ENCODE measurements around the gene C12orf57. TPM values are rescaled to one million over a fixed set of nuclear protein-coding genes. Genes with fewer than 3 reads are reported as not detected.

Gene C12orf57
- polyA plus RNA-seq, 1 donor (not counting 4 experiments of a cell fraction or from before 2014, with no cell fraction given) = 137 TPM

- Histone ChIP-seq H3K36me3 (ENCODE audit: control insufficient read depth in 2 of 2, extremely low read depth in 1 of 2, insufficient read depth in 2 of 2, low read length in 2 of 2) (peaks cover 10 to 21% of the 10 kb centered on the region in 2 experiments), H3K79me2 (ENCODE audit: control insufficient read depth, insufficient read depth, low read length) (peaks cover 6% of the 10 kb centered on the region), H4K20me1 (ENCODE audit: control insufficient read depth, extremely low read depth, insufficient read depth, low read length) (no peaks in the 10 kb centered on the region), H3K9ac (ENCODE audit: control insufficient read depth, extremely low read depth, insufficient read depth, low read length) (no peak overlapping the region), H3K27me3 (ENCODE audit: control insufficient read depth, extremely low read depth, insufficient read depth, low read length) (no peaks in the 10 kb centered on the region), H3K9me1 (ENCODE audit: control insufficient read depth, extremely low read depth, insufficient read depth, low read length) (no peaks in the 10 kb centered on the region), H3K4me1 (ENCODE audit: control insufficient read depth, extremely low read depth, insufficient read depth, low read length) (peaks cover 31% of the 10 kb centered on the region), H3K4me2 (ENCODE audit: control insufficient read depth, extremely low read depth, insufficient read depth, low read depth, low read length) (no peak overlapping the region), H3K4me3 (ENCODE audit: control insufficient read depth in 2 of 3, extremely low read depth in 1 of 3, insufficient read depth in 2 of 3, low read depth in 1 of 3, low read length in 3 of 3) (no peak overlapping the region), H3K27ac (ENCODE audit: control insufficient read depth, insufficient read depth, low read length) (no peak overlapping the region), H2AFZ (ENCODE audit: control insufficient read depth, low read length) (no peak overlapping the region), H3K9me3 (ENCODE audit: control insufficient read depth, low read depth, low read length) (no peaks in the 10 kb centered on the region)
- TF ChIP-seq CTCF (optimal IDR thresholded peaks at IDR 0.05 in 1 of 3, IDR thresholded peaks at IDR 0.05 in 1 of 3, conservative IDR thresholded peaks at IDR 0.05 in 1 of 3; ENCODE audit: extremely low read depth in 1 of 3, insufficient read depth in 2 of 3, low read length in 3 of 3) (no peak), EZH2 (IDR thresholded peaks at IDR 0.05; ENCODE audit: low read length) (no peak)
- dilution Hi-C loops (cut with MboI; ENCODE audit: extremely low pct_ligation_motif_present, low sequenced_read_pairs) = no loop called here
- no peak for DNase-seq (ENCODE audit: low read depth, low spot score)
- FAIRE-seq = no peak
Measured at GRCh38 chr12:6942331-6942665, 1.5 kb upstream of the C12orf57 start.

- Histone ChIP-seq H3K9ac (ENCODE audit: control insufficient read depth, extremely low read depth, insufficient read depth, low read length) (peak overlapping the region; percentile 87), H2AFZ (ENCODE audit: control insufficient read depth, low read length) (peak overlapping the region; percentile 68)
Measured at GRCh38 chr12:6943389-6943721, 467 bp upstream of the C12orf57 start.

More at GRCh38 chr12:6943389-6943721, 467 bp upstream of the C12orf57 start:
- TF ChIP-seq EZH2 (IDR thresholded peaks at IDR 0.05; ENCODE audit: low read length) (no peak), CTCF (optimal IDR thresholded peaks at IDR 0.05 in 1 of 3, IDR thresholded peaks at IDR 0.05 in 1 of 3, conservative IDR thresholded peaks at IDR 0.05 in 1 of 3; ENCODE audit: extremely low read depth in 1 of 3, insufficient read depth in 2 of 3, low read length in 3 of 3) (no peak)
- H3K9me1 ChIP-seq (ENCODE audit: control insufficient read depth, extremely low read depth, insufficient read depth, low read length) = no peaks in the 10 kb centered on the region
- peak overlapping the region in 2 of 3 experiments; percentile 44 to 56 for H3K4me3 ChIP-seq (ENCODE audit: control insufficient read depth in 2 of 3, extremely low read depth in 1 of 3, insufficient read depth in 2 of 3, low read depth in 1 of 3, low read length in 3 of 3)
- H4K20me1 ChIP-seq (ENCODE audit: control insufficient read depth, extremely low read depth, insufficient read depth, low read length) = no peaks in the 10 kb centered on the region
- H3K9me3 ChIP-seq (ENCODE audit: control insufficient read depth, low read depth, low read length) = no peaks in the 10 kb centered on the region
- H3K36me3 ChIP-seq (ENCODE audit: control insufficient read depth in 2 of 2, extremely low read depth in 1 of 2, insufficient read depth in 2 of 2, low read length in 2 of 2) = peaks cover 10 to 21% of the 10 kb centered on the region in 2 experiments
- peak overlapping the region; percentile 100 for H3K27ac ChIP-seq (ENCODE audit: control insufficient read depth, insufficient read depth, low read length)
- no peaks in the 10 kb centered on the region for H3K27me3 ChIP-seq (ENCODE audit: control insufficient read depth, extremely low read depth, insufficient read depth, low read length)
- DNase-seq (ENCODE audit: low read depth, low spot score) = no peak
- no peak for FAIRE-seq
- dilution Hi-C loops (cut with MboI; ENCODE audit: extremely low pct_ligation_motif_present, low sequenced_read_pairs) = no loop called here
- H3K4me1 ChIP-seq (ENCODE audit: control insufficient read depth, extremely low read depth, insufficient read depth, low read length) = peaks cover 29% of the 10 kb centered on the region
- H3K4me2 ChIP-seq (ENCODE audit: control insufficient read depth, extremely low read depth, insufficient read depth, low read depth, low read length) = peak overlapping the region; percentile 95
- H3K79me2 ChIP-seq (ENCODE audit: control insufficient read depth, insufficient read depth, low read length) = peaks cover 6% of the 10 kb centered on the region
